NAMALWA (cell line): ENCODE data around the gene RHBDL1.

ENCODE experiments used
- DNase-seq: peaks from one replicate; pipeline ENCODE4 v3.0.0-alpha.2; 2015; ENCODE audit warnings: low spot score

Gene RHBDL1

GRCh38 chr16:706189-707061, 31.0 kb downstream of the RHBDL1 start:
- no peak for DNase-seq

GRCh38 chr16:707062-707538, 31.6 kb downstream of the RHBDL1 start:
- no peak for DNase-seq

- no peak for DNase-seq
These were observed 32.5 kb downstream of the RHBDL1 start for GRCh38 chr16:708019-708418.

- no peak for DNase-seq
These were observed 33.5 kb downstream of the RHBDL1 start for GRCh38 chr16:708959-709358.

- peak; percentile 43 for DNase-seq
These were observed 34.4 kb downstream of the RHBDL1 start for GRCh38 chr16:709566-710499.

GRCh38 chr16:710500-711075, 35.1 kb downstream of the RHBDL1 start:
- no peak for DNase-seq

GRCh38 chr16:711084-711483, 35.6 kb downstream of the RHBDL1 start:
- DNase-seq, result no peak

- peak; percentile 77 for DNase-seq
These were observed 36.3 kb downstream of the RHBDL1 start for GRCh38 chr16:711548-712320.

GRCh38 chr16:712740-713250, 37.3 kb downstream of the RHBDL1 start:
- DNase-seq, result peak; percentile 53

- no peak for DNase-seq
These were observed 38.6 kb downstream of the RHBDL1 start for GRCh38 chr16:714079-714478.

- peak; percentile 79 for DNase-seq
These were observed 39.3 kb downstream of the RHBDL1 start, which contains the start of gene METRN for GRCh38 chr16:714558-715476. Gene METRN (plus strand): TSS chr16:715118. CDS start chr16:715290, 172 bp downstream.

- no peak for DNase-seq
These were observed 40.2 kb downstream of the RHBDL1 start for GRCh38 chr16:715477-716199.

GRCh38 chr16:716200-716568, 40.7 kb downstream of the RHBDL1 start:
- no peak for DNase-seq

- DNase-seq, result no peak
These were observed 41.4 kb downstream of the RHBDL1 start for GRCh38 chr16:716768-717325.

GRCh38 chr16:717450-718245, 42.2 kb downstream of the RHBDL1 start:
- DNase-seq, result no peak

- no peak for DNase-seq
These were observed 42.9 kb downstream of the RHBDL1 start for GRCh38 chr16:718389-718788.

- DNase-seq, result no peak
These were observed 43.5 kb downstream of the RHBDL1 start for GRCh38 chr16:718922-719321.

- no peak for DNase-seq
These were observed 44.5 kb downstream of the RHBDL1 start for GRCh38 chr16:719815-720446.
